Measurements from ENCODE around the gene RCAN2. TPM values are rescaled to one million over a fixed set of nuclear protein-coding genes. Genes with fewer than 3 reads are reported as not detected.

Gene RCAN2
- total and polyA plus RNA-seq, 2 donors: 2.0 to 5.9 TPM

DNA sequence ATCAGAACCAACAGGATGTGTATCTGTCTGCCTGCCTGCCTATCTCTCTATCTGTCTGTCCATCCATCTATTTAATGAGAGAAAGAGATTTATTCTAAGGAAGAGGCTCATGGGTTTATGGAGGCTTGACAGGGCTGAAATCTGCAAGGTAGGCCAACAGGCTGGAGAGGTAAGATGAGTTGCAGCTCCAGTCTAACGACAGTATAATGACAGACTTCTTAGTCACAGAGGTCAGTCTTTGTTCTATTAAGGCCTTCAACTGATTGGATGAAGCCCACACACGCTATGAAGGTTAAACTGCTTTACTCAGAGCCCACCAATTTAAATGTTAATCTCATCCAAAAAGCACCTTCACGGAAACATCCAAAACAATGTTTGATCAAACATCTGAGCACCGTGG lies 220.1 kb downstream of the RCAN2 start:
- Histone ChIP-seq H3K4me3 (ENCODE audit: low read length in 2 of 2) (no peak overlapping the region), H3K36me3 (ENCODE audit: control insufficient read depth in 2 of 2, insufficient read depth in 2 of 2, low read length in 1 of 2) (no peaks in the 10 kb centered on the region)

DNA sequence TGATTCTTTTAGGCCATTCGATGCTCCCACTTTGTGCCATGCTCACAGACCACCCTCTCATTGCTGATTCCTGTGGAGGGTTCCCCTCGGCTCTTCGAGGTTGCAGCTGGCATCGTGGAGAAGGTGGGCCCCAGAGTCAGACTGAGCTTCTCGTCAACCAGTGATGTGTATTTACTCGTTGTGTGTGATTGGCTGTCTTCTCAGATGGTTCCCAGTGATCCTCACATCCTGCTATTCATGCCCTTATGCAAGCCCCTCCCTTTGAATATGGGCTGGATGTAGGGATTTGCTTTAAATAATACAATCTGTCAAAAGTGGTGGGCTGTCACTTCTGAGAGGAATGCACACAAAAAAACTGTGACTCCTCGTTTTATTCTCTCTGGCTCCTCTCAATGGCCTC lies 220.9 kb downstream of the RCAN2 start:
- H3K9me3 ChIP-seq (ENCODE audit: control insufficient read depth in 2 of 2, insufficient read depth in 1 of 2, low read length in 1 of 2): no peaks in the 10 kb centered on the region
- no peaks in the 10 kb centered on the region for H3K36me3 ChIP-seq (ENCODE audit: control insufficient read depth in 2 of 2, insufficient read depth in 2 of 2, low read length in 1 of 2)
- H3K4me1 ChIP-seq (ENCODE audit: control insufficient read depth in 2 of 2, insufficient read depth in 2 of 2, low read length in 2 of 2): peaks cover 0 to 4% of the 10 kb centered on the region in 2 donors
- no peak overlapping the region for H3K4me3 ChIP-seq (ENCODE audit: low read length in 2 of 2)
- H3K27me3 ChIP-seq (ENCODE audit: control insufficient read depth in 2 of 2, insufficient read depth in 1 of 2, low read length in 1 of 2): no peaks in the 10 kb centered on the region
- WGBS: 96% methylated on average over 7 of the region's 7 CpGs
- no peak for DNase-seq (ENCODE audit: low read depth in 6 of 9, low spot score in 9 of 9)
- H3K27ac ChIP-seq (ENCODE audit: low read depth in 1 of 2, low read length in 1 of 2): no peak overlapping the region

More for the DNA sequence above, 220.1 kb downstream of the RCAN2 start:
- 97% methylated on average over 4 of the region's 4 CpGs for WGBS
- Histone ChIP-seq H3K27ac (ENCODE audit: low read depth in 1 of 2, low read length in 1 of 2) (no peak overlapping the region), H3K4me1 (ENCODE audit: control insufficient read depth in 2 of 2, insufficient read depth in 2 of 2, low read length in 2 of 2) (peaks cover 0 to 4% of the 10 kb centered on the region in 2 donors), H3K27me3 (ENCODE audit: control insufficient read depth in 2 of 2, insufficient read depth in 1 of 2, low read length in 1 of 2) (no peaks in the 10 kb centered on the region), H3K9me3 (ENCODE audit: control insufficient read depth in 2 of 2, insufficient read depth in 1 of 2, low read length in 1 of 2) (no peaks in the 10 kb centered on the region)
- DNase-seq (ENCODE audit: low read depth in 6 of 9, low spot score in 9 of 9): no peak

DNA sequence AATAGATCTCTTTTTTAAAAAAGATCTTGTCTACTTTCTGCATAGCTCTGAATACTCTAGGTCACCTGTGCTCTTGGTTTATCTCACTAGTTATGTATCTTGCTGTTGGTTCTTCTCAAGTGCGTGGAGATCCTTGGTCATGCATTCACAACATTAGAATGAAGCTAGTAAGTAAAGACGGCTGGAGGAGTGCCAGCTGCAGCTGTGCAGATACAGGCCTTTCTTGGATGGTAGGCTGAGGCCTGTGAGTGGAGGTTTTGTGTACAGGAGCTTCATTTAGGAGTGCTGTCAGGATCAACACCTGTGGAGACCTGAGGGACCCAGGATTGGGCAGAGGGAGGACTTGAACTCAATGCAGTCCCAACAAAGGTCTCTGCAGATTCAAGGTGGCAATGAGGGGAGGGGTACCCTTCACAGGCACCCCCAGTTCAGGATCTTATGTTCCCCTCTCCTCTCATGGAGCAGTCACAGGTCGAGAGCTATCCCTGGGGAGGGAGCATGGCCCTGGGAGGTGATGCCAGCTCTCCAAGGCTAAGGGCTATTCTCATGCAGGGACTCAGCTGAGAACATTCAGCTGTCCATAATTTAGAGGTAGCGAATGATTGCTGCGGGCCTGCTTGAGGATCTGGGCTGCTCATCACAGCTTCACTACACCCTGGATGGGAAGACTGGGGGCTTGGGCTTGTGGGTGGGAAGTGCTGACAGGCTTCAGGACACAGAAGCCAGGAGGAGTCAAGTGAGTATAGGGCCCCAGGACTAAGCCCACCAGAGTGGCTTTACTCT lies 221.6 kb downstream of the RCAN2 start:
- Histone ChIP-seq H3K36me3 (ENCODE audit: control insufficient read depth in 2 of 2, insufficient read depth in 2 of 2, low read length in 1 of 2) (no peaks in the 10 kb centered on the region), H3K27me3 (ENCODE audit: control insufficient read depth in 2 of 2, insufficient read depth in 1 of 2, low read length in 1 of 2) (no peaks in the 10 kb centered on the region), H3K9me3 (ENCODE audit: control insufficient read depth in 2 of 2, insufficient read depth in 1 of 2, low read length in 1 of 2) (no peaks in the 10 kb centered on the region), H3K4me1 (ENCODE audit: control insufficient read depth in 2 of 2, insufficient read depth in 2 of 2, low read length in 2 of 2) (peaks cover 0 to 4% of the 10 kb centered on the region in 2 donors), H3K4me3 (ENCODE audit: low read length in 2 of 2) (no peak overlapping the region), H3K27ac (ENCODE audit: low read depth in 1 of 2, low read length in 1 of 2) (no peak overlapping the region)
- WGBS: 95% methylated on average over 5 of the region's 5 CpGs
- DNase-seq (ENCODE audit: low read depth in 6 of 9, low spot score in 9 of 9): no peak

DNA sequence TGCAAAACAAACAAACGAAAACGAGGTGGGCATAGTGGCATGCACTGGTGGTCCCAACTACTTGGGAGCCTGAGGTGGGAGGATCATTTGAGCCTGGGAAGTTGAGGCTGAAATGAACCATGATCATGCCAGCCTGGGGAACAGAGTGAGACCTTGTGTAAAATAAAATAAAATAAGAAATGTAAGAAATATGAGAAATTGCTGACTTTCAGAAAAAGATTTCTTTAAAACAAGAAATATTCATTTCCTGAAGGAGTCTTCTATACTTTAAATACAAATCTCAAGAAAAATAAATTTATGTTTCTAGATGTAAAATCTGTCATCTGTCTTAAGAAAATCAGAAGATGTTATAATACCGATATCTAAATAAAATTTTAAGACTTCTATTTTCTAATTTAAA lies 223.7 kb downstream of the RCAN2 start:
- Histone ChIP-seq H3K27ac (ENCODE audit: low read depth in 1 of 2, low read length in 1 of 2) (no peak overlapping the region), H3K4me3 (ENCODE audit: low read length in 2 of 2) (no peak overlapping the region), H3K9me3 (ENCODE audit: control insufficient read depth in 2 of 2, insufficient read depth in 1 of 2, low read length in 1 of 2) (no peaks in the 10 kb centered on the region), H3K4me1 (ENCODE audit: control insufficient read depth in 2 of 2, insufficient read depth in 2 of 2, low read length in 2 of 2) (peaks cover 0 to 4% of the 10 kb centered on the region in 2 donors), H3K36me3 (ENCODE audit: control insufficient read depth in 2 of 2, insufficient read depth in 2 of 2, low read length in 1 of 2) (no peaks in the 10 kb centered on the region), H3K27me3 (ENCODE audit: control insufficient read depth in 2 of 2, insufficient read depth in 1 of 2, low read length in 1 of 2) (no peaks in the 10 kb centered on the region)
- WGBS: 94% methylated on average over 3 of the region's 3 CpGs
- no peak for DNase-seq (ENCODE audit: low read depth in 6 of 9, low spot score in 9 of 9)

DNA sequence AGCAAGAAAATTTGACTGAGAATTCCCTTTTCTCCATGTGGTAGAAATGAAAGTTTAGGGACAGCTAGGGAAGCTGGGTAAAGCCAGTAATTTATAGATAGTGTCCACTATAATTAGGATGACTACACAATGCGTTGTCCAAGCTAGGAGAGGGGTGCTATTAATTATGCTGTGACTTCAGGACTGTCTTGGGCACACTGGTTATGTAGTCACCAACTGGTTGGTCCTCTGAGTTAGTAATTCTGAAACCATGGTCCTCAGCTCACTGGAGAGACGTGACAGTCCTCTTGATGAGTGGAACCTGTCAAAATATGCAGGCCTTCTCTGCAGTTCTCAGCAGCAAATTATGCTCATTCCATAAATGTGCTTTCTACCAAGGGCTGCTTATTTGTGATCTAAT lies 225.9 kb downstream of the RCAN2 start:
- H3K4me1 ChIP-seq (ENCODE audit: control insufficient read depth in 2 of 2, insufficient read depth in 2 of 2, low read length in 2 of 2): peaks cover 0 to 4% of the 10 kb centered on the region in 2 donors
- WGBS: 96% methylated on average over 2 of the region's 2 CpGs
- no peak overlapping the region for H3K4me3 ChIP-seq (ENCODE audit: low read length in 2 of 2)
- DNase-seq (ENCODE audit: low read depth in 6 of 9, low spot score in 9 of 9): no peak
- no peaks in the 10 kb centered on the region for H3K9me3 ChIP-seq (ENCODE audit: control insufficient read depth in 2 of 2, insufficient read depth in 1 of 2, low read length in 1 of 2)
- no peaks in the 10 kb centered on the region for H3K36me3 ChIP-seq (ENCODE audit: control insufficient read depth in 2 of 2, insufficient read depth in 2 of 2, low read length in 1 of 2)
- no peaks in the 10 kb centered on the region for H3K27me3 ChIP-seq (ENCODE audit: control insufficient read depth in 2 of 2, insufficient read depth in 1 of 2, low read length in 1 of 2)
- no peak overlapping the region for H3K27ac ChIP-seq (ENCODE audit: low read depth in 1 of 2, low read length in 1 of 2)

DNA sequence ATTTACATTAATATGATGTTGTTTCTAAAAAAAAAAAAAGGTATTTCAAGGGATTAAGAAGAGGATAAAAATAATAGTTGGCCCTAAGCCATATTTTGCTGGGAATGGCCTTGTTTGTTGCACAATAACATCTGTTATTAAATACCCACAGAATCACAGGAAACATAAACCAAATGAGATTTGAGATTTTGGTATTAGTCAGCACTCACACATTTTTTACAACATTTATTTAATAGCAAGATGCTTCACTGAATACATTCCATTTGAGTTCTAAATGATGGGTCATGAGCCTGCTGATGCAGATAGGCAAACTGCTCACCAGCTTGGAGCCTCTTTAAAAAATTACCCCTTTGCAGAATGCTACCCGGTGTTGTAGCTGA lies 227.6 kb downstream of the RCAN2 start:
- WGBS: 65% methylated on average over 1 of the region's 1 CpG
- Histone ChIP-seq H3K27me3 (ENCODE audit: control insufficient read depth in 2 of 2, insufficient read depth in 1 of 2, low read length in 1 of 2) (no peaks in the 10 kb centered on the region), H3K27ac (ENCODE audit: low read depth in 1 of 2, low read length in 1 of 2) (no peak overlapping the region), H3K9me3 (ENCODE audit: control insufficient read depth in 2 of 2, insufficient read depth in 1 of 2, low read length in 1 of 2) (no peaks in the 10 kb centered on the region), H3K4me3 (ENCODE audit: low read length in 2 of 2) (no peak overlapping the region), H3K36me3 (ENCODE audit: control insufficient read depth in 2 of 2, insufficient read depth in 2 of 2, low read length in 1 of 2) (no peaks in the 10 kb centered on the region), H3K4me1 (ENCODE audit: control insufficient read depth in 2 of 2, insufficient read depth in 2 of 2, low read length in 2 of 2) (no peaks in the 10 kb centered on the region)
- DNase-seq (ENCODE audit: low read depth in 6 of 9, low spot score in 9 of 9): no peak

DNA sequence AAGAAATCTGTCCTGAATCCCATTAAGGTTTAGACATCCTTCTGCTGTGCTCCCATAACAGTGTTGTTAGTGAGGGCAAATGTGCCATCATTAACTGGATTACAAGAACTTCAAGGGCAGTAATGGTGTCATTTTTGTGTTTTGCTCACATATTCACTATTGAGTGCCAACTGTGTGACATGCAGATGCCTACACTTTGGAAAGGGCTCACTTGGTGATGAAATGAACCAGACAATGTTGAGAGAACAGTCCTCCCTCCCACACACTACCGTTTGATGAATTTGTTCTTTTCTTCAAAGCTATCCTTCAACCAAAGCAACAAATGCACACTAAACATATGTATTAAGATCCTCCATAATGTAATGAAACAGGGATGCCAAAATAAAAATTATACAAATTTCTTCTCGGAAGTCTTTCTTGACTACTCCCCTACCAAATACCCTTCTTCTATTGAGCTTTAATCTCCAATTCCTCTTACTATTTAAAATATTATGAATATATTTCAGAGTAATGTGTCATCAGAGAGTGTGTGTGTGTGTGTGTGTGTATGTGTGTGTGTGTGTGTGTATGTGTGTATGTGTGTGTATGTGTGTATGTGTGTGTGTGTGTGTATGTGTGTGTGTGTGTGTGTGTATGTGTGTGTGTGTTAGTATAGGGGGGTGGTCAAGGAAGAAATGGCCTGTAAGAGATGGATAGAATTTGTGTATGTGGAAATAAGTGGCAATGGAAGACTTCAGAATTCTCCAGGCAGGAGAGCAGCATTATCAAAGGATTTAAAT lies 228.1 kb downstream of the RCAN2 start:
- H3K4me1 ChIP-seq (ENCODE audit: control insufficient read depth in 2 of 2, insufficient read depth in 2 of 2, low read length in 2 of 2): no peaks in the 10 kb centered on the region
- WGBS: 96% methylated on average over 2 of the region's 2 CpGs
- no peaks in the 10 kb centered on the region for H3K9me3 ChIP-seq (ENCODE audit: control insufficient read depth in 2 of 2, insufficient read depth in 1 of 2, low read length in 1 of 2)
- H3K4me3 ChIP-seq (ENCODE audit: low read length in 2 of 2): no peak overlapping the region
- no peak for DNase-seq (ENCODE audit: low read depth in 6 of 9, low spot score in 9 of 9)
- no peaks in the 10 kb centered on the region for H3K36me3 ChIP-seq (ENCODE audit: control insufficient read depth in 2 of 2, insufficient read depth in 2 of 2, low read length in 1 of 2)
- H3K27me3 ChIP-seq (ENCODE audit: control insufficient read depth in 2 of 2, insufficient read depth in 1 of 2, low read length in 1 of 2): no peaks in the 10 kb centered on the region
- H3K27ac ChIP-seq (ENCODE audit: low read depth in 1 of 2, low read length in 1 of 2): no peak overlapping the region

DNA sequence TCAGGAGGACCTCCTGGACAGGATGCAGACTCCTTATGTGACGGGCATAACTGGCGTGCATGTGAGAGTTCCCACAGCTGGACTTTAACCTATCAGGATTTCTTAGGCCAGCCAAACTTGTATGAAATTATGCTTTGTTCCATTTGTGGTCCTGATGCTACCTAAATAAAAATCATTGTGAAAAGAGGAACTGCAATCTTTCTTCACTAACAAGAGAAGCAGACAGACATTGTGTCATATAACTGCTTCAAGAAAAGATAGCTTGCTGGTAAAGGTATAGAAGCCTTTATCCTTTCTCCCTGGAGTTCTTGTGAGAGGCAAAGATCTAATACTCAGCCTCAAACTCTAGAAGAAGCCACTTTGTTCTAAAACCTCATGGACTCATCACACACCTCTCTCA lies 233.0 kb downstream of the RCAN2 start:
- no peaks in the 10 kb centered on the region for H3K27me3 ChIP-seq (ENCODE audit: control insufficient read depth in 2 of 2, insufficient read depth in 1 of 2, low read length in 1 of 2)
- WGBS: 95% methylated on average over 2 of the region's 2 CpGs
- no peaks in the 10 kb centered on the region for H3K36me3 ChIP-seq (ENCODE audit: control insufficient read depth in 2 of 2, insufficient read depth in 2 of 2, low read length in 1 of 2)
- H3K9me3 ChIP-seq (ENCODE audit: control insufficient read depth in 2 of 2, insufficient read depth in 1 of 2, low read length in 1 of 2): no peaks in the 10 kb centered on the region
- no peak for DNase-seq (ENCODE audit: low read depth in 6 of 9, low spot score in 9 of 9)
- H3K4me1 ChIP-seq (ENCODE audit: control insufficient read depth in 2 of 2, insufficient read depth in 2 of 2, low read length in 2 of 2): no peaks in the 10 kb centered on the region
- H3K4me3 ChIP-seq (ENCODE audit: low read length in 2 of 2): no peak overlapping the region
- no peak overlapping the region for H3K27ac ChIP-seq (ENCODE audit: low read depth in 1 of 2, low read length in 1 of 2)

DNA sequence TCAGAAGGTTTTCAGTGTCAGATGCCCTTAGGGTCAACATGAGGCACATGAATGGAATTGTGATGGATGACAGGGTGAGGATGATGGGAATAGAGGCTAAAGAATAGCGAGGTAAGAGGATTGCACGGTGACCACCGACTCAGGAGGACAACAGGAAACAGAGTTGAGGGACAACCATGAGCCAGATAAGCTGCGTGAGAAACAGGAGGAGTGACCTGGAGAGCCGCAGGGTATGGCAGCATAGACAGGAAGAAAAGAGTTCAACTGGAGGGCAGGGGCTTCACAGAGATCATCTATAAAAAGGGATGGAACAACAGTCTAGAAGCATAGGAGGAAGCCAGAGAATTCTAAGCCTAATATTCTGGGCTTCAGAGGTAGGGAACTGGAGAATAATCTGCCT lies 235.7 kb downstream of the RCAN2 start:
- no peaks in the 10 kb centered on the region for H3K9me3 ChIP-seq (ENCODE audit: control insufficient read depth in 2 of 2, insufficient read depth in 1 of 2, low read length in 1 of 2)
- no peak overlapping the region for H3K4me3 ChIP-seq (ENCODE audit: low read length in 2 of 2)
- no peaks in the 10 kb centered on the region for H3K27me3 ChIP-seq (ENCODE audit: control insufficient read depth in 2 of 2, insufficient read depth in 1 of 2, low read length in 1 of 2)
- no peak overlapping the region for H3K27ac ChIP-seq (ENCODE audit: low read depth in 1 of 2, low read length in 1 of 2)
- no peaks in the 10 kb centered on the region for H3K4me1 ChIP-seq (ENCODE audit: control insufficient read depth in 2 of 2, insufficient read depth in 2 of 2, low read length in 2 of 2)
- whole genome bisulfite sequencing: 91% methylated on average over 5 of the region's 5 CpGs
- no peak for DNase-seq (ENCODE audit: low read depth in 6 of 9, low spot score in 9 of 9)
- no peaks in the 10 kb centered on the region for H3K36me3 ChIP-seq (ENCODE audit: control insufficient read depth in 2 of 2, insufficient read depth in 2 of 2, low read length in 1 of 2)
